HepG2 (cell line): ENCODE measurements around the gene LAMTOR2. TPM values are rescaled to one million over a fixed set of nuclear protein-coding genes. Genes with fewer than 3 reads are reported as not detected.
A peak's percentile ranks its signal among the peaks of the same experiment; 100 is the strongest.

Source experiments
- ATF7 ChIP-seq, 2 experiments: fragments of 450-650 bp in 1 of 2; sonication (generic) in 1 of 2; formaldehyde crosslinking in 1 of 2; IDR thresholded peaks; 2 replicates each; pipeline versions ENCODE4 v1.4.0 to v1.6.1; 2016 to 2020; ENCODE audit warnings: antibody characterized with exemption in 1 of 2, mild to moderate bottlenecking in 1 of 2, missing genetic modification reagents in 1 of 2
- CHD4 ChIP-seq: fragments of 200-600 bp; sonication (generic); IDR thresholded peaks from 2 replicates; pipeline ENCODE4 v1.7.0; 2017; ENCODE audit warnings: mild to moderate bottlenecking, low read length, borderline replicate concordance
- CREB1 ChIP-seq, 2 experiments: fragments of 450-650 bp in 1 of 2; IDR thresholded peaks; 2 replicates each; pipeline ENCODE4 v1.6.1; 2016 to 2017; ENCODE audit warnings: control low read depth in 1 of 2, mild to moderate bottlenecking in 1 of 2, missing compliant biosample characterization in 1 of 2, missing genetic modification characterization in 1 of 2
- FOSL2 ChIP-seq: sonication (generic); formaldehyde crosslinking; IDR thresholded peaks from 2 replicates; pipeline ENCODE4 v1.4.0; 2020; ENCODE audit warnings: missing genetic modification reagents
- KDM3A ChIP-seq: IDR thresholded peaks from 2 replicates; pipeline ENCODE4 v1.6.1; 2018; ENCODE audit warnings: low read depth, missing compliant biosample characterization
- KLF16 ChIP-seq, 2 experiments: sonication (generic) in 1 of 2; formaldehyde crosslinking in 1 of 2; IDR thresholded peaks; 2 replicates each; pipeline versions ENCODE4 v1.6.1 to v1.8.0; 2016 to 2023; ENCODE audit warnings: missing genetic modification reagents in 2 of 2, missing compliant biosample characterization in 1 of 2
- NBN ChIP-seq: fragments of 450-650 bp; conservative IDR thresholded peaks from 2 replicates; pipeline ENCODE4 v1.6.1; 2017
- NFE2 ChIP-seq: sonication (generic); formaldehyde crosslinking; IDR thresholded peaks from 2 replicates; pipeline ENCODE4 v1.4.0; 2020; ENCODE audit warnings: missing genetic modification reagents
- SP4 ChIP-seq: sonication (generic); formaldehyde crosslinking; IDR thresholded peaks from 2 replicates; pipeline ENCODE4 v1.8.1; 2023; ENCODE audit warnings: mild to moderate bottlenecking, missing genetic modification reagents
- TAF1 ChIP-seq: sonication (generic); formaldehyde crosslinking; IDR thresholded peaks from 2 replicates; pipeline ENCODE4 v1.4.0; 2020; ENCODE audit warnings: missing genetic modification reagents
- TEAD3 ChIP-seq: optimal IDR thresholded peaks from 2 replicates; pipeline ENCODE3; 2016; ENCODE audit warnings: borderline replicate concordance
- ZFY ChIP-seq: sonication (generic); formaldehyde crosslinking; IDR thresholded peaks from 2 replicates; pipeline ENCODE4 v1.4.0; 2020; ENCODE audit warnings: missing genetic modification reagents
- ZNF3 ChIP-seq: IDR thresholded peaks from 2 replicates; pipeline ENCODE4 v1.7.0; 2017; ENCODE audit warnings: inconsistent platforms
- ZNF766 ChIP-seq: sonication (generic); formaldehyde crosslinking; IDR thresholded peaks from 2 replicates; pipeline ENCODE4 v1.5.0; 2020; ENCODE audit warnings: missing genetic modification reagents, borderline replicate concordance
- ZNF792 ChIP-seq: IDR thresholded peaks from 2 replicates; pipeline ENCODE4 v1.6.1; 2016
- ZNF883 ChIP-seq: sonication (generic); formaldehyde crosslinking; IDR thresholded peaks from 2 replicates; pipeline ENCODE4 v1.5.1; 2020; ENCODE audit warnings: mild to moderate bottlenecking, missing genetic modification reagents; ENCODE audit errors: not compliant biosample characterization
- polyA plus RNA-seq, 8 experiments: library from polyadenylated mRNA; depleted of rRNA in 3 of 8; stranded (reverse) in 7 of 8; unstranded in 1 of 8; fragments of >200 nt; fragmentation: Illumina TruSeq in 4 of 8; extraction: Trizol in 4 of 8; gene quantifications; 2 replicates each; pipeline versions ENCODE4 v1.2.1 to v1.2.3, GENCODE V29; 2011 to 2016; ENCODE audit warnings: low read depth in 4 of 8, missing spikeins in 1 of 8, mixed read lengths in 1 of 8; ENCODE audit not compliant: insufficient read depth in 1 of 8
- total RNA-seq, 5 experiments: library from RNA; depleted of rRNA; stranded (reverse); fragments of >200 nt; fragmentation: Illumina TruSeq; extraction: Trizol; gene quantifications; 2 replicates each; pipeline ENCODE4 v1.2.3, GENCODE V29; 2016; ENCODE audit warnings: low read depth in 1 of 5
- TF ChIP-seq, protein P1 (sequence below): sonication (generic); formaldehyde crosslinking; IDR thresholded peaks from 2 replicates; pipeline ENCODE4 v1.4.0; 2020; ENCODE audit warnings: missing genetic modification reagents
- TF ChIP-seq, protein P2 (sequence below): sonication (generic); formaldehyde crosslinking; IDR thresholded peaks from 2 replicates; pipeline ENCODE4 v1.4.0; 2020; ENCODE audit warnings: mild to moderate bottlenecking, missing genetic modification reagents
- TF ChIP-seq, protein P3 (sequence below): sonication (generic); formaldehyde crosslinking; IDR thresholded peaks from 2 replicates; pipeline ENCODE4 v1.8.0; 2022; ENCODE audit warnings: mild to moderate bottlenecking, missing genetic modification reagents; ENCODE audit not compliant: insufficient replicate concordance
- TF ChIP-seq, protein P4 (sequence below): IDR thresholded peaks from 2 replicates; pipeline ENCODE4 v1.6.1; 2016; ENCODE audit warnings: missing genetic modification reagents, missing compliant biosample characterization
- TF ChIP-seq, protein P5 (sequence below): sonication (generic); formaldehyde crosslinking; IDR thresholded peaks from 2 replicates; pipeline ENCODE4 v1.4.0; 2020; ENCODE audit warnings: missing genetic modification reagents, borderline replicate concordance
- TF ChIP-seq, protein P6 (sequence below): sonication (generic); formaldehyde crosslinking; IDR thresholded peaks from 2 replicates; pipeline ENCODE4 v1.5.1; 2020; ENCODE audit warnings: missing genetic modification reagents, mild to moderate bottlenecking, borderline replicate concordance

LAMTOR2 gene
- total and polyA plus RNA-seq, 2 of the 13 experiments (the other 11 are each of a cell fraction or from before 2014, with no cell fraction given): 36.5 to 66.4 TPM

DNA sequence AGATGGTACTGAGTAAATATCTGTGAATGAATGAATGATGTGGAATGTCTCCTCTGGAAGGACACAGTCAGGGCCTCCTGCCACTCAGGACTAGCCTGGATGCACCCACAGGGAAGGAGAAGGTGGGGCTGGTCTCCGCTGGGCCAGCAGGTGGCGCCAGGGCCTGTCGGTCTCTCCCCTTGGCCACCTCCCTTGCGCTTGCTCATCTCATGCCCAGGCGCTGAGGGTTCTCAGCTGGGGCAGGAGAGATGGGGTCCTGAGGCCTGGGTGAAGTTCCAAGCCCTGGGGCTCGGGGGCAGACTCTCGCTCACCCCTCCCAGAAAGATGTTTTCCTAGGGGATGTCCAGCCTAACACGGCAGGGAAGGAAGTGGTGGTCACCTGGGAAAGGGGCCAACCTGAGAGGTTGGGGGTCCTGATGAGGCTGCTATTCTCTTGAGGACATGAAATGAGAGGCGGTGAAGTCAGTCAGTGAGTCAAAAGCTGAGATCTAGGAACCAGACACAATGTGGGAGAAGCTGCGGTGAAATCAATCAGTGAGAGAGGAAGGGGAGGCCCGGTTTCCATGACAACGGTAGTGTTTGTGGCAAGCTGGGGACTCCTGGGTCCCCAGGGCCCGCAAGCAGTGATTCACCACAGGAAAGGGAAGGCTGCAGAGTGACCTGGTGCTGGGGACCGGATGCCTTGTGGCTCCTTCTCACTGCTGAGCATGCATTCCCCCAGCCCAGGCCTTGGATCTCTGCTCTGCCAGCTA, 42.2 kb downstream of the LAMTOR2 start (continued):
- TF ChIP-seq, protein P1, sequence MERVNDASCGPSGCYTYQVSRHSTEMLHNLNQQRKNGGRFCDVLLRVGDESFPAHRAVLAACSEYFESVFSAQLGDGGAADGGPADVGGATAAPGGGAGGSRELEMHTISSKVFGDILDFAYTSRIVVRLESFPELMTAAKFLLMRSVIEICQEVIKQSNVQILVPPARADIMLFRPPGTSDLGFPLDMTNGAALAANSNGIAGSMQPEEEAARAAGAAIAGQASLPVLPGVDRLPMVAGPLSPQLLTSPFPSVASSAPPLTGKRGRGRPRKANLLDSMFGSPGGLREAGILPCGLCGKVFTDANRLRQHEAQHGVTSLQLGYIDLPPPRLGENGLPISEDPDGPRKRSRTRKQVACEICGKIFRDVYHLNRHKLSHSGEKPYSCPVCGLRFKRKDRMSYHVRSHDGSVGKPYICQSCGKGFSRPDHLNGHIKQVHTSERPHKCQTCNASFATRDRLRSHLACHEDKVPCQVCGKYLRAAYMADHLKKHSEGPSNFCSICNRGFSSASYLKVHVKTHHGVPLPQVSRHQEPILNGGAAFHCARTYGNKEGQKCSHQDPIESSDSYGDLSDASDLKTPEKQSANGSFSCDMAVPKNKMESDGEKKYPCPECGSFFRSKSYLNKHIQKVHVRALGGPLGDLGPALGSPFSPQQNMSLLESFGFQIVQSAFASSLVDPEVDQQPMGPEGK: peak; percentile 69
- TF ChIP-seq ZNF766 (CRISPR knock-in tag) (no peak), SP4 (CRISPR knock-in tag) (no peak), CHD4 (no peak), ZNF792 (CRISPR knock-in tag) (peak; percentile 66), KDM3A (CRISPR knock-in tag) (peak; percentile 94), NFE2 (CRISPR knock-in tag) (no peak), TEAD3 (CRISPR knock-in tag) (peak; percentile 71), ZFY (CRISPR knock-in tag) (no peak; the same call in 1 of the 2 replicates), KLF16 (CRISPR knock-in tag; IDR thresholded peaks at IDR 0.05) (peak in 1 of 2 experiments; percentile 51; a peak in 1 of 4 replicates), ZNF883 (CRISPR knock-in tag) (peak; percentile 64), ATF7 (IDR thresholded peaks at IDR 0.05) (no peak), ATF7 (CRISPR knock-in tag; IDR thresholded peaks at IDR 0.05) (no peak), ZNF3 (CRISPR knock-in tag) (no peak), NBN (no peak), FOSL2 (peak; percentile 91), TAF1 (CRISPR knock-in tag) (no peak), CREB1 (IDR thresholded peaks at IDR 0.05) (no peak), CREB1 (CRISPR knock-in tag; IDR thresholded peaks at IDR 0.05) (no peak)
- TF ChIP-seq, protein P2, sequence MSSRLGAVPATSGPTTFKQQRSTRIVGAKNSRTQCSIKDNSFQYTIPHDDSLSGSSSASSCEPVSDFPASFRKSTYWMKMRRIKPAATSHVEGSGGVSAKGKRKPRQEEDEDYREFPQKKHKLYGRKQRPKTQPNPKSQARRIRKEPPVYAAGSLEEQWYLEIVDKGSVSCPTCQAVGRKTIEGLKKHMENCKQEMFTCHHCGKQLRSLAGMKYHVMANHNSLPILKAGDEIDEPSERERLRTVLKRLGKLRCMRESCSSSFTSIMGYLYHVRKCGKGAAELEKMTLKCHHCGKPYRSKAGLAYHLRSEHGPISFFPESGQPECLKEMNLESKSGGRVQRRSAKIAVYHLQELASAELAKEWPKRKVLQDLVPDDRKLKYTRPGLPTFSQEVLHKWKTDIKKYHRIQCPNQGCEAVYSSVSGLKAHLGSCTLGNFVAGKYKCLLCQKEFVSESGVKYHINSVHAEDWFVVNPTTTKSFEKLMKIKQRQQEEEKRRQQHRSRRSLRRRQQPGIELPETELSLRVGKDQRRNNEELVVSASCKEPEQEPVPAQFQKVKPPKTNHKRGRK (CRISPR knock-in tag): no peak
- TF ChIP-seq, protein P3, sequence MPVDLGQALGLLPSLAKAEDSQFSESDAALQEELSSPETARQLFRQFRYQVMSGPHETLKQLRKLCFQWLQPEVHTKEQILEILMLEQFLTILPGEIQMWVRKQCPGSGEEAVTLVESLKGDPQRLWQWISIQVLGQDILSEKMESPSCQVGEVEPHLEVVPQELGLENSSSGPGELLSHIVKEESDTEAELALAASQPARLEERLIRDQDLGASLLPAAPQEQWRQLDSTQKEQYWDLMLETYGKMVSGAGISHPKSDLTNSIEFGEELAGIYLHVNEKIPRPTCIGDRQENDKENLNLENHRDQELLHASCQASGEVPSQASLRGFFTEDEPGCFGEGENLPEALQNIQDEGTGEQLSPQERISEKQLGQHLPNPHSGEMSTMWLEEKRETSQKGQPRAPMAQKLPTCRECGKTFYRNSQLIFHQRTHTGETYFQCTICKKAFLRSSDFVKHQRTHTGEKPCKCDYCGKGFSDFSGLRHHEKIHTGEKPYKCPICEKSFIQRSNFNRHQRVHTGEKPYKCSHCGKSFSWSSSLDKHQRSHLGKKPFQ (CRISPR knock-in tag): no peak
- TF ChIP-seq, protein P4, sequence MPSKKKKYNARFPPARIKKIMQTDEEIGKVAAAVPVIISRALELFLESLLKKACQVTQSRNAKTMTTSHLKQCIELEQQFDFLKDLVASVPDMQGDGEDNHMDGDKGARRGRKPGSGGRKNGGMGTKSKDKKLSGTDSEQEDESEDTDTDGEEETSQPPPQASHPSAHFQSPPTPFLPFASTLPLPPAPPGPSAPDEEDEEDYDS (CRISPR knock-in tag): peak; percentile 26; the same call in 1 of the 2 replicates
- TF ChIP-seq, protein P5, sequence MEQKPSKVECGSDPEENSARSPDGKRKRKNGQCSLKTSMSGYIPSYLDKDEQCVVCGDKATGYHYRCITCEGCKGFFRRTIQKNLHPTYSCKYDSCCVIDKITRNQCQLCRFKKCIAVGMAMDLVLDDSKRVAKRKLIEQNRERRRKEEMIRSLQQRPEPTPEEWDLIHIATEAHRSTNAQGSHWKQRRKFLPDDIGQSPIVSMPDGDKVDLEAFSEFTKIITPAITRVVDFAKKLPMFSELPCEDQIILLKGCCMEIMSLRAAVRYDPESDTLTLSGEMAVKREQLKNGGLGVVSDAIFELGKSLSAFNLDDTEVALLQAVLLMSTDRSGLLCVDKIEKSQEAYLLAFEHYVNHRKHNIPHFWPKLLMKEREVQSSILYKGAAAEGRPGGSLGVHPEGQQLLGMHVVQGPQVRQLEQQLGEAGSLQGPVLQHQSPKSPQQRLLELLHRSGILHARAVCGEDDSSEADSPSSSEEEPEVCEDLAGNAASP (CRISPR knock-in tag): 0 out of 2 replicates have a peak, but pooled peaks have one; percentile 46
- TF ChIP-seq, protein P6, sequence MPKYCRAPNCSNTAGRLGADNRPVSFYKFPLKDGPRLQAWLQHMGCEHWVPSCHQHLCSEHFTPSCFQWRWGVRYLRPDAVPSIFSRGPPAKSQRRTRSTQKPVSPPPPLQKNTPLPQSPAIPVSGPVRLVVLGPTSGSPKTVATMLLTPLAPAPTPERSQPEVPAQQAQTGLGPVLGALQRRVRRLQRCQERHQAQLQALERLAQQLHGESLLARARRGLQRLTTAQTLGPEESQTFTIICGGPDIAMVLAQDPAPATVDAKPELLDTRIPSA (CRISPR knock-in tag): no peak
